MM.1S (cell line): ENCODE results near the gene TMEM245.

Source experiments
- CTCF ChIP-seq: fragments of 300-600 bp; sonication (generic); IDR thresholded peaks from 2 replicates; pipeline ENCODE4 v1.5.1; 2016; ENCODE audit warnings: antibody characterized with exemption, low read length, mixed read lengths
- EZH2 ChIP-seq: fragments of 300-600 bp; sonication (generic); optimal IDR thresholded peaks from 2 replicates; pipeline ENCODE3; 2017; ENCODE audit warnings: low read depth, mild to moderate bottlenecking, antibody characterized with exemption, low read length, mixed read lengths

- no peak for TF ChIP-seq CTCF
- TF ChIP-seq EZH2 = no peak
These were observed 147.0 kb downstream of the TMEM245 start for GRCh38 chr9:108972626-108973209.
